ENCODE data around the gene CDH12.
"Not testable (repeated sequence)": the region's sequence is repeated elsewhere in the genome, so short reads cannot be mapped to it uniquely, and the experiment has no call there.

CDH12 gene

DNA sequence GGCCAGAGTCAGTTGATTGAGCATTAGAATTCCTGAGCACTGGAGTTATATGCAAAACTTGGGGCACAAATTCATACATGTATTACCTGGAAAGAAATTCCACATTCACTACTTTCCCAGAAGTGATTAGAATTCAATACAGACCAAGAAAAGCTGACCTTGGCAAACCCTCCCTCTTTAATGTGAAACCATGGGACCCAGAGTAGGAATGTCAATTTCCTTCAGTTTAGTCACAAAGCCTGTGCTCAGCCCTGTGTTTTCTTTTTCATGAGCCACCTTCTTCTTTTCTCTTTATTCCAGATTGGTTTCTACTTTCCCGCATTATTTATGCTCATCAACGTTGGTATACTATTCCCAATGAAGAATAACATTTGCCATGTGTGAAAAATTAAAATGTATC is 420.2 kb downstream of the CDH12 start:
- no peak for DNase-seq (ENCODE audit: low read depth in 2 of 2)

- no peak for DNase-seq (ENCODE audit: low read depth in 2 of 2)
Observed at GRCh38 chr5:22431840-22432239, 421.3 kb downstream of the CDH12 start.

DNA sequence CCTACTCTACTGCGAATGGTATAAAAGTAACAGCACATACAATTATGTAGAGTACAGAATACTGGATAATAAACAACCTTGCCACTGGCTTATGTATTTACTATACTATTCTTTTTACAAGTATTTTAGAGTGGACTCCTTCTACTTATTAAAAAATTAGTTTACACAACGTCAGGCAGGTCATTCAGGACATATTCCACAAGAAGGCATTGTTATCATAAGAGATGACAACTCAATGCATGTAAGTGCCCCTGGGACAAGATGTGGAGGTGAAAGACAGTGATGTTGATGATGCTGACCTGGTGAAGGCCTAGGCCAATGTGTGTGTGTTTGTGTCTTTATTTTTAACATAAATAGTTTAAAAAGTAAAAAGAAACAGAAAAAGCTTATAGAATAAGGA is 421.7 kb downstream of the CDH12 start:
- no peak for DNase-seq (ENCODE audit: low read depth in 2 of 2)

DNA sequence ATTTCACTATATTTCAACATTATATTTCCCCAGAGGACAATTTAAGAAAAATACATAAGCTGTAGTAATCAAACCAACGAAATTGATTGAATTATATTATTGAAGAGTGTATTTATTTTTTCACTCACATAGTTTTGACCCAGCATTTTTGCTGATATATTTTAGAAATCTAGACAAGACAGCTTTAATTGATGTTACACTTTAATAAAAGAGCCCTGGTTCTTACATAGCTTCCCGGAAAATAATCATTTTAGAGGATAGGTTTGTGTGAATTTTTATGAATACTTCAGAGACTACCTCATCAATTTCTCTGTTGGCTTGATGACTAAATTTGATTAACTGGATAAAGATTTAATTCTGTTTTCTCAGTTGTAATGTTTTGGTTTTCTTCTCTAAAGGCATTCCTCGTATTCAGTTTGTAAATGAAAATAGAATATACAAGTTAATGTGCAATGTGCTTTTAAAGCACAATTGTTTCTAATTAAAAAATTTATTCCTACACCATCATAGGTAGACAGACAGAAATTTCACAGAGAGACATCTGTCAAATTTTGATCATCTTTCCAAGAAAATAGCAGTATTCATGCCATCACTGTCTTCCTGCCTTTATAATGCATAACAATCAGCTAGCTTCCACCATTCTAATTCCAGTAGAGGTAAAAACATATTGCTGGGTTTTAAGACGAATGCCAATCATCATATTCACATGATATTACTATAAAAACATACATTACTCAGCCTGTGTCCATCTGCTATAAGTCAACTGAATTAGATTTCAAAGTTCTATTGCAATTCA is 441.4 kb downstream of the CDH12 start:
- DNase-seq (ENCODE audit: low read depth in 2 of 2), result no peak

DNA sequence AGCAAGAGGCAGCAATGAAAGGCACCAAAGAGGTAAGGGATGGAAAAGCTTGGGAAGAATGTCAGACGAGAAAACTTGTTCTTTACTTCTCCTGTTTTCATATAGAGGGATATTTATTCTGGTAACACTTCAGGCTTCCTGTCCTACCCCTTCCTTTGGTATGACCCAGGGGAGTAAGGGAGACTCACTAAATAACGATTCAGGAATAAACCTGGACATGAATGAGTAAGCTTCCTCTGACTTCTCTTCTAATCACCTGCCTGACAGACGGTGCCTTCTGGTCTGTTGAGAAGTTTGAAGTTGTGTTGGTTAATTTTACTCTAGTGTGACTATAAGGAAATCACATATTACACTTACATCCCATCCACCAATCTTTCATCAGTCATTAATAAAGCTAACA is 461.2 kb downstream of the CDH12 start:
- DNase-seq (ENCODE audit: low read depth in 2 of 2), result no peak

DNA sequence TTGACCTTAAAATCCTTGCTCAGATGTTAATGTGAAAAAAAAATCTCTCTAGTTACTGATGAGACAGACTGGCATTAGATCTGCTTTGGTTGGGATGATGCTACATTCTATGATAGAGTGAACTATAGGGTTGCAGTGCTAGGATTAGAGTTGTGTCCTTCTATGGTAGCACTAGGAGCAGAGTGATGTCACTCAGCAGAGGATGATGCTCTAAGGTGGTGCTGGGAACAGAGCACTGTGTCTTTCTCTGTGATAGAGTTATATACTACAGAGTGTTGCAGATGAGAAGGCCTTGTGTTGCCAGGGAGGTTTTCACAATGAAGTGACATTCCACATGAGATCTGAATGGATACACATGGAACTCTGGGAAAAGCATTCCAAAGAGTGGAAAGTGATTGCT is 462.3 kb downstream of the CDH12 start:
- no peak for DNase-seq (ENCODE audit: low read depth in 2 of 2)

- DNase-seq (ENCODE audit: low read depth in 2 of 2), result no peak
Observed at GRCh38 chr5:22372826-22373660, 480.1 kb downstream of the CDH12 start.

- DNase-seq (ENCODE audit: low read depth in 2 of 2), result no peak
Observed at GRCh38 chr5:22372376-22372775, 480.8 kb downstream of the CDH12 start.

GRCh38 chr5:22354956-22355355 is 498.2 kb downstream of the CDH12 start:
- DNase-seq (ENCODE audit: low read depth in 2 of 2), result no peak

DNA sequence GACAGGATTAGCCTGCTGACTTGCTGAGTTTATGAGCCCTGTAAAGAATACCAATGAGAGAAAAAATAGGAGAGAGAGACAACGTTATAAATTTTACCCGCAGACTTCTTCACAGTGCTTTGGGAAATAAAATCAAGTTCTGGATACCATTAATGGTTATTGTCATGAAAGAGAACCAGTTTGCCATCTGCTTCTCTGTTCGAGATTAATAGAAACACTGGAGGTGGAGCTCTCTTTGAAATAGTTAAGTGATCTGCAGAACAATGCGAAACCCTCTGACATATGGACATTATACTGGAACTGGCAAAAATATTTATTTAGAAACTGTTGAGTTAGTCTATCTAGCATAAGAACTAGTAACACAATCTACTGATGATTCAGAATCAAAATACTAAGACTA is 500.7 kb downstream of the CDH12 start:
- no peak for DNase-seq (ENCODE audit: low read depth in 2 of 2)

DNA sequence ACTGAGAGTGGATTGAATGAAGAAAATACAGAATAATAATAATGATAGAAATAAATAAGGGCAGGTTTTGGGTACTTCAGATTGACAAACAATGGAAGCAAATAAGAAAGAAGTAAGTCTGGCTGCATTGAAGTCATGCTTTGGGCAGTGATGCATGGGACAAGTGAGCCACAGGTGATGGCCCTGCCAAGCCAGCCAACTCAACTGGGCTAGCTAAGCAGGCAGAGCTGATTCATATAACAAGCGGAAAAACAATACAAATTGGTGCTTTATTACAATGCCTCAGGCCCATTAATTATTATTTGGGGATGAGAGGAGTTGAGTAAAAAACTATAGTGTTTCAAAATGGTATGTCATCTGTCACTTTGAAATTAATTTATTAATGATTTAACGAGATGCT is 502.0 kb downstream of the CDH12 start:
- no peak for DNase-seq (ENCODE audit: low read depth in 2 of 2)

DNA sequence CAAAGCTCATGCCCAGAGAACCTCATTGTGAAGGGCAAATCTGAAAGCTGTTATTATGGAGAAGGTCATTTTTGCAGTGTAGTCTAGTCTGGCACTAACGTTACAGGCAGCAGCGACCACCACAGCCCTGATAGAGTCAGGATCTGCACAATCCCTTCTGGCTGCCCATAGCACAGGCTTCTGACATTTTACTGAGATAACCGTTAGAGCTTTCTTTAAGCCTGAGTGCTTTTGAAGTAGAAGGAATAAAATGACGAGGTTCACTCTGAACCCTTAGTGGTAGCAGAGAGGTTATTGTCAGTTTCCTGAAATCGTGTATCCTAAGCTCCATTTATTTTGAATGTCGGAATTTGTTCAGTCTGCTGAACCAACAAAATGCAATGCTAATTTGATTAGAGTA is 505.1 kb downstream of the CDH12 start:
- no peak for DNase-seq (ENCODE audit: low read depth in 2 of 2)

DNA sequence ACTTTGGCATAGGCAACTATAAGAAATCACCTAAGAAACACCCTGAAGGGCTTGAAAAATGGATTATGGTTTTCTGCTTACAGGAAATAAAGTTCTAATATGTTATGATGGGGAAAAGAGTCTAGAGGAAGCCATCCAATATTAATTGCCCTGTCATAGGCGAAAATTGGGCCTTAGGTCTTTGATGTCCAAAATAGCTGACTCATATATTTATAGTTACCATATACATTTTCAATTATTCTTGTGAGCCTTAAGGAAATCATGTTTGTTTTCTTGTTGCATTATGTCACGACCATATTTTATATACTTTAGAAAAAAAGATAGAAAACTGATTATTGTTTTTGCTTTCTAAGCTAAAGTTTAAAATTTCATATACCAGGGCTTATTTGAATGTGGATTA is 509.1 kb downstream of the CDH12 start:
- no peak for DNase-seq (ENCODE audit: low read depth in 2 of 2)

- no peak for DNase-seq (ENCODE audit: low read depth in 2 of 2)
Observed at GRCh38 chr5:22341406-22341805, 511.7 kb downstream of the CDH12 start.

DNA sequence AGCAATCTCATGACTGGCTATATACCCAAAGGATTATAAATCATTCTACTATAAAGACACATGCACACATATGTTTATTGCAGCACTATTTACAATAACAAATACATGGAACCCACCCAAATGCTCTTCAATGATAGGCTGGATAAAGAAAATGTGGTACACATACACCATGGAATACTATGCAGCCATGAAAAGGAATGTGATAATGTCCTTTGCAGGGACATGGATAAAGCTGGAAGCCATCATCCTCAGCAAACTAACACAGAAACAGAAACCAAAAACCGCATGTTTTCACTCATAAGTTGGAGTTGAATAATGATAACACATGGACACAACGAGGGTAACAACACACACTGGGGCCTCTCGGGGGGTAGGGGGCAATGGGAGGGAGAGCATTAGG is 520.2 kb downstream of the CDH12 start:
- not testable (repeated sequence) for DNase-seq (ENCODE audit: low read depth in 2 of 2)

DNA sequence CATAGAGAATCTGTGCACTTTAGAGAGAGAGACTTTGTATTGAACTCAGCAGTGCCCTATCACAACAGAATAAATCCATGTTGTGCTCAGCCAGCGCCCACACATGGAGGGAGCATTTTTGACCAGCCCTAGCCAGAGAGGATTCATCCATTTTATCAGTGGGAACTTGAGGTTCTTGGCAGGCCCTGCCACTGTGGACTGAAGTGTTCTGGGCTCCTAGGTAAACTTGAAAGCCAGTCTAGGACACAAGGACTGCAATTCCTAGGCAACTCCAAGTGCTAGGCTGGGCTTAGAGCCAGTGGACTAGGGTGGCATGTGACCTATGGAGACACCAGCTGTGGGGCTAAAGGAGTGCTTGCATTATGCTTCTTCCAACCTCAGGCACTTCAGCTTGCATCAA is 523.5 kb downstream of the CDH12 start:
- no peak for DNase-seq (ENCODE audit: low read depth in 2 of 2)

DNA sequence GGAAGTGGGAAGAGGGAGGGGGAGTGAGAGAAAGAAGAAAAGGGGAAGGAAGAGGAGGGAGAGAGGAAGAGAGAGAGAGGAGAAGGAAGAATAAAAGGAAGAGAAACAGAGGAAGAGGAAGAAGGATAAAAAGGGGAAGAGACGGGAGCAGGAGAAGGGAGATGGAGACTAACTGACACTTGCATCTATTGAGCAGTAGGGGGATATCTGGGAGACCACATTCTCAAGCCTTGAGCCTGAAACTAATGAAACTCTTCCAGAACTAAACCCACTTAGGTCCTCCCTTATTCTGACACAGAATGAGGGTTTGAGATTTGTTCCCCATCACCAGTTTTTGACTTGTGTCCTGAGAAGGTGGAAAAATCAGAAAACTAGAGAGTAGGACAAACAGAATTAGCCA is 533.3 kb downstream of the CDH12 start:
- DNase-seq (ENCODE audit: low read depth in 2 of 2), result no peak

- no peak for DNase-seq (ENCODE audit: low read depth in 2 of 2)
Observed at GRCh38 chr5:22316294-22316693, 536.9 kb downstream of the CDH12 start.

DNA sequence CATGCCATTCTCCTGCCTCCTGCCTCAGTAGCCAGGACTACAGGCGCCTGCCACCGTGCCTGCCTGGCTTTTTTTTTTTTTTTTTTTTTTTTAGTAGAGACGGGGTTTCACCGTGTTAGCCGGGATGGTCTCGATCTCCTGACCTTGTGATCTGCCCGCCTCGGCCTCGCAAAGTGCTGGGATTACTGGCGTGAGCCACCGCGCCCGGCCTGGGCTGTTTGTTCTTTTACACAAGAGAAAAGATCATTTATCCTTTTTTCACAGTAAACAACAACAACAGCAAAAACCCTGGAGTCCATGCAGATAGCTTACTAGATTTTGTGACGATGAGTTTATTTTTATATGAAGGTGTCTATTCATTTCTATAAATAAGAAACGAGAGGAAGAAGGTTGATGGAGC is 538.1 kb downstream of the CDH12 start:
- not testable (repeated sequence) for DNase-seq (ENCODE audit: low read depth in 2 of 2)

DNA sequence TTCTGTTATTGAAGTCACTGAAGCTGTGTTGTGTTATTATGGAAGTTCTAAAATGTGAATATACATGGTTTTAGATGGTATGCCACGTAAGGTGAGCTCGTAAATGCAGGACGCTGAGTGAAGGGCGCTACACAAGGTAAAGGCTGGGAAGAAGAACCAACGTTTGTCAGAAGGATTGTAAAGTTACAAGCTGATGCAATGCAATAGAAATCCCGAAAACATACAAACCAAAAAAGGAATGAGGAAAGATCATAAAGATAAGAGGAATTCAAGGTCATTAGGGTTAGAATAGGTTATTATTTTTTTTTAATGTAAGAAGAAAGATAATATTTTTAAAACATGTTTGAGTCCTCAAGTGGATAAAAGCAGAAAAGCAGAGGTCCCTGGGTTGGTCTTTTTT is 538.6 kb downstream of the CDH12 start:
- no peak for DNase-seq (ENCODE audit: low read depth in 2 of 2)

DNA sequence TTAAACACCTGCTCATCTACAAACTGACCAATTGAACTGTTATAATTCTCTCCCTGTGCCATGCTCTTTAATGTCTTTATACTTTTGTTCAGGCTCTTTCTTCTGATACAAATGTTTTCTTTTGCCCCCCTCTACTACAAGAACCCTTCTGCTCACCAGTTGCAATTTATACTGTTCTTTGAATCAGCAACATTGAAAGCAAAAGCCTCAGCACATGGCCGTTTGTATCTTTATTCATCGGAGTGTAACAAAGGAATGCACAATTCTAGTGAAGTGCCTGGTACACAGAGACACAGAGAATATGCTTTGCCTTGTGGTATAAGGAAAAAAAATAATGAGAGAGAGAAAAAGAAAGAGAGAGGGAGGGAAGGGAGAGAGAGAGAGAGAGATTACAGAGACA is 547.1 kb downstream of the CDH12 start:
- no peak for DNase-seq (ENCODE audit: low read depth in 2 of 2)

DNA sequence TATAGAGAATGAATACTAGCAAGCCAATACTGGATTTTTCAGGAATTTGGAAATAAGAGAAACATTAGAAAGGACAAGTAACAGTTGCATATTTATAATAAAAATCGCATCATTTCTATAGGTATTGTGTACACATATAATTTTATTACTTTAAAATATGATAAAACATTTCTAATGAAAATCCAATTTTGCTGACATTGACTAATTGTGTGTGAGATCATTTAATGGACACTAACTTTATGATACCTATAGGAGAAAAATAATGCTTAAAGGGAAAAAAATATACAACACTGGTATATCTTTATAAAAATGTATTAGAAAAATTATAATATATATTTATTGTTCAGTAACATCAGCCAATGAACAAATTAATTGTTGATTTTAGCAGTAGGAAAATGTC is 557.3 kb downstream of the CDH12 start:
- no peak for DNase-seq (ENCODE audit: low read depth in 2 of 2)

GRCh38 chr5:22293147-22293546 is 560.0 kb downstream of the CDH12 start:
- no peak for DNase-seq (ENCODE audit: low read depth in 2 of 2)

All from activated CD8-positive, alpha-beta memory T cell treated with anti-CD3 and anti-CD28 coated beads for 4 hours (primary cell).